NCI-H2107 (cell line): ENCODE measurements around the gene ARCN1.
A peak's percentile ranks its signal among the peaks of the same experiment; 100 is the strongest.

Source experiments
- DNase-seq: peaks from one replicate; lab custom pipeline; 2025; lab: John Stamatoyannopoulos, UW

Gene ARCN1

DNA sequence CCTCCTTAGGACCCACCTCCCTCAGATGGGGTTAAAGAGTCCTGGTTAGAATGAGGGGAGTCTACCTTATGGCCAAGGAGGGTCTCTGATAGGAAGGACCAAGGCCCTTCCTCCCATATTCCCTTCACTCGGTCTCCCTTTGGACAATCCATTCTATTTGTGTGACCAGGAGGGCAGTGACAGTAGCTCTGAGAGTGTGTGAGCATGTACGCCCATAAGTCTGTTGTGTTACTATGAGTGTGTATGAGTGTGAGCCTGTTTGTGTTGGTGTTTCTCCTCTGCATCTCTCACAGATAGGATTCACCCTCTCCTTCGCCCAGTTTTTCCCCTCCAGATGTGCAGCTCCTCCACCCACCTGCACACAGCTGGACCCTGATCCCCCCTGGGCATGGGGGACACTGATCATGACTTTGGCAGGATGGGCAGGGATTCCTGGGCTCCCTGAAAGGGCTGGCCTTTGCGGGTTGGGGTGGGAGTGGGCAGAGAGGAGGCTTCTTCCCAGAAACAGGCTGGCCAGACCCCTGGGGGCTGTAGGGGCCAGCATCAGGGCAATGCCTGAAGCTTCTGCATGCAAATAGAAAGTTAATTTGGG, 49.7 kb downstream of the ARCN1 start:
- no peak for DNase-seq

- DNase-seq = peak; percentile 45
Measured at GRCh38 chr11:118622376-118623268, 50.4 kb downstream of the ARCN1 start.

DNA sequence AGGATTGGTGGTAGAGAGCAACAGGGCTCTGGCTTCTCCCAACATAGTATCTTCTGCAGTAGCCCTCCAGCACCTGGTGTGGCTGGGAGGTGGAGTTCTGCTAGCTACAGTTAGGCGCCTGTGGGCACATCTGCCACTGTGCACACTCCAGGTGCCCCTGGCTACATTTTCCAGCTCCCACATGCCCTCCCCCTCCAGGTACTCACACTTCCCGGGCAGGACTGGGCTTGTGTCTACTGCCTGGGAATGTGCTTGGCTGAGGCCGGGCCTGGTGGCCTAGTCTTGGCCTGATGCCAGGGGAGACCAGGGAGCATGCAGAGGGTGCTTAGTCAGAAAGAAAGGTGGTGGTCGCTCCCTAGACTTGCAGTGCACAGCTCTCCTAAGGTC, 51.1 kb downstream of the ARCN1 start:
- DNase-seq = peak; percentile 73

GRCh38 chr11:118625036-118625690, 53.0 kb downstream of the ARCN1 start:
- DNase-seq = no peak

DNA sequence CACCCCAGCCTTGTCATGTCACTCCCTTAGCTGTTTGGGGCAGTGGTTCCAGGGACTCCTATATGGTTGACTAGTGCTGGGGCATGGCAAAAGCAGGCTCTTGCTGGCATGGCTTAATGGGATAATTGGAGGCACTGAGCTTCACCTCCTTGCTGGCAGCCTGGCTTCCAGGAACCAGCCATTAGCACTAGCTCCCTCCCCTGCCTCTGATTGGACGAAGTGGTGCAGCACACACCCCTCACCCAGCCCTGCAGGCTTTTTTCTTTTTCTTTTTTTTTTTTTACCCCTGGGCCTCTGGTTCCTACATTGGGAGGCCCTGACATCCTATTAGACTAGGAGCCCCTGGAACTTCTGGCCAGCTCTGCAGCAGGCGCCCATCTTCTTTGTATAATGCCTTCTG, 53.8 kb downstream of the ARCN1 start:
- DNase-seq = no peak

DNA sequence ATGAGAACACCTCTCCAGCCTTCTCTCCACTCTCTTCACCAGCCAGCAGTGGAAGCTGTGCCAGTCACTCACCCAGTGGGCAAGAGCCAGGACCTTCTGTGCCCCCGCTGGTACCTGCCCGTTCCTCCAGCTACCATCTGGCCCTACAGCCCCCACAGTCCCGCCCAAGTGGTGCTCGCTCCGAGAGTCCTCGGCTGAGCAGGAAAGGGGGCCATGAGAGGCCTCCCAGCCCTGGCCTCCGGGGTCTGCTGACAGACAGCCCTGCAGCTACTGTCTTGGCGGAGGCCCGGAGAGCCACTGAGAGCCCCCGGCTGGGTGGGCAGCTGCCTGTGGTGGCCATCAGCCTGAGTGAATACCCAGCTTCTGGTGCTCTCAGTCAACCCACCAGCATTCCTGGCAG, 55.4 kb downstream of the ARCN1 start:
- no peak for DNase-seq

DNA sequence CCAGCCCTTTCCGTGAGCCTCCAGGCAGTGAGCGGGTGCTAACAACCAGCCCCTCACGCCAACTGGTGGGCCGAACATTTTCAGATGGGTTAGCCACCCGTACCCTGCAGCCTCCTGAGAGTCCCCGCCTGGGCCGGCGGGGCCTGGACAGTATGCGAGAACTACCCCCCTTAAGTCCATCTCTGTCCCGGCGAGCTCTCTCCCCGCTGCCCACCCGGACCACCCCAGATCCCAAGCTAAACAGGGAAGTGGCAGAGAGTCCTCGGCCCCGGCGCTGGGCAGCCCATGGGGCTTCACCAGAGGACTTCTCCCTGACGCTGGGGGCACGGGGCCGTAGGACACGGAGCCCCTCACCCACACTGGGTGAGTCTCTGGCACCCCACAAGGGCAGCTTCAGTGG, 55.8 kb downstream of the ARCN1 start:
- DNase-seq = no peak

GRCh38 chr11:118628432-118628831, 56.2 kb downstream of the ARCN1 start:
- DNase-seq = no peak

GRCh38 chr11:118628861-118629549, 56.8 kb downstream of the ARCN1 start:
- DNase-seq = no peak

DNA sequence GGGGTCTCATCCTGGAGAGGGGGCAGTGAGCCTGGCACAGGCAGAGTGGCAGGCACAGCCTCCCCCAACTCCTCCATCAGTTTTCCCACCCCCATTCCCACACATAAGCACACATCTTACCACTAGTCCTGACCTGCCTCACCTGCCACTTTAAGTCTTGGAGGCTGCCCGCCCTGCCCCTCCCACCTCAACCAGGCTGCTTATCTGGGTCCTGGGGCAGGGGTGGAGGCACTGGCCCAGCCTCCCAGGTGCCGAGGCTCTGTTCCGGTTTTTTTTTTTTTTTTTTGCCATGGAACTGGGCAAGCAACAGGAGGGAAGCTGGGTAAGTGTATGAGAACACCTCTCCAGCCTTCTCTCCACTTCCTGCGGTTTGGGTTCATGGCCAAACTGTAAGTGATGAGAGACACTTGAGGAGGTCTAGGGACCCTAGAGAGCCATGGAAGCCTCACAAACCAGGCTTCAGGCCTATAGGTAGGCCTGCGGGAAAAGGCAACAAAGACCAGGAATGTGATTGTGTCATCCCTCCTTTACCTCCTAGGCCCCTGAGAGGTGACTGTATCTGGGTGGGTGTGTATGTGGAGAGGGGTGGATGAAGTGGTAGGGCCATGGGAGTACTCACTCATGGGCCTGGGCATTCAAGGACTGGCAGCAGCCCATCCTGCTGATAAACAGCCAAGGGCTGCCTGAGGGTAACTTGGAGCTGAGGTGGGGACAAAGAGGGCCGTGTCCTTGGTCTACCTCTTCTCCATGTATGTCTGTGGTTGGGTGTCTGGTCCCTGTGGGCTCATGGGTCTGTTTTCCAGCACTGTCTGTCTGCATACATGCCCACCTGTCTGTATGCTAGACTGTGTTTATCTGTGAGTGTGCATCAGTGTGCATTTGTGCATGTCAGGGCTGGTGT, 57.8 kb downstream of the ARCN1 start:
- no peak for DNase-seq

GRCh38 chr11:118631142-118631909, 59.1 kb downstream of the ARCN1 start:
- DNase-seq = no peak

GRCh38 chr11:118632577-118633318, 60.5 kb downstream of the ARCN1 start:
- no peak for DNase-seq

DNA sequence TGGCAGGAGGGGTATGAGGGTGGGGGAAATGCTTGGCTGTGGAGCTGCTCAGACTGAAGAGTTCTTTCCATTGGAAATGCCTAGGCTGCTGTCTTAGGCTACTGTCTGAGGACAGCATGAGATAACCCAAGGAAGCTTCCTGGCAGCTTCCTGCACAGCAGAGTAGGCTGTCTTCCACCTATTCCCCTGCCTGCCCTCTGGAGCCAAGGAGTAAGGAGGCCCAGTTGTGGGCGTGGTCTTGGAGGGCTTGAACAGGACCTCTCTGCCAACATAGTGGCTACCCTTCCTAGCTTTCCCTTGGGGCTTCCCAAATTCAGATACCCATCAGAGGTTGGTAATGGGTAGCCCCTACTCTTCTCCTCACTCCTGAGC, 61.1 kb downstream of the ARCN1 start:
- DNase-seq = no peak

GRCh38 chr11:118633979-118634378, 61.8 kb downstream of the ARCN1 start:
- no peak for DNase-seq

- DNase-seq = peak; percentile 51
Measured at GRCh38 chr11:118634431-118635236, 62.4 kb downstream of the ARCN1 start.

- DNase-seq = no peak
Measured at GRCh38 chr11:118635237-118635591, 63.0 kb downstream of the ARCN1 start.

DNA sequence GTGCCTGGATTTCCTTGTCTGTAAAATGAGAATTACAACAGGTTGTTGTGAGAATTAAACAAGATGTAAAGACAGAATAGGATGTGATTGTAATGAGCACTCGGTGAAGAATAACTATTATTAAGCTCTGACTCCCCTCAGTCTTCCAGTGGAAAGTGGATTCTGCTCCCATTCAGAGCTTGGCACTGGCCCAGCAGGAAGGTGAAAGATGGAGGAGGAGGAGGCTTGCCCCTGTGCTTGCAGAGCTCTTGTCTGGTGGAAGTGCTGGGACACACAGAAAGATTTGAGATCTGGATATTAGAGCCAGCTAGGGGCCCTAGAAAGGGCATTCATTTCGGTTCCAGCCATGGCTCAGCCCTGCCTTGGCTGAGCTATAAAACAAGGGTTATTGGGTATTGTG, 63.4 kb downstream of the ARCN1 start:
- no peak for DNase-seq

GRCh38 chr11:118636569-118637290, 64.5 kb downstream of the ARCN1 start:
- DNase-seq = no peak

DNA sequence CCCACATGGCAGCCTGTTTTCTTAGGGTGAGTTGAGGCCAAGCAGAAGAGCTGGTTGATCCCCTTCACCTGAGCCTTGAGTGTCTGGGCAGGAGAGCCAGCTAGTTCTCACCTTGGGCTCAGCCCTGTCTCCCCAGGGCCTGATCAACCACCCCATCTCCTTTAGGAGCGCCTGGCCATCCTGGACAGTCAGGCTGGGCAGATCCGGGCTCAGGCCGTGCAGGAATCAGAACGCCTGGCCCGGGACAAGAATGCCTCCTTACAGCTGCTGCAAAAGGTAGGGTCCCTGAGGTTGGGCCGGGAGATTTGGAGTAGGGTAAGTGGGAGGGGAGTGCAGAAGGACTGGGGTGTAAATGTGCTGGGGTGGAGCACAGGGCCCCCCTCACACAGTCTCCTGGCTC, 66.5 kb downstream of the ARCN1 start:
- no peak for DNase-seq
